ACC112 (cell line): Measurements from ENCODE around the gene DENND11.

Experiments used
- H2AFZ ChIP-seq: fragments of 200-600 bp; sonication (generic); one replicate; pipeline ENCODE4 v1.6.0; 2017; ENCODE audit warnings: antibody characterized with exemption, low read length; ENCODE audit not compliant: unreplicated experiment
- H3K27ac ChIP-seq: fragments of 200-600 bp; sonication (generic); 2 replicates; pipeline ENCODE4 v1.5.1; 2014; ENCODE audit warnings: low read depth, mild to moderate bottlenecking, antibody characterized with exemption, low read length, moderate library complexity
- H3K27me3 ChIP-seq: fragments of 200-600 bp; sonication (generic); 2 replicates; pipeline ENCODE4 v1.6.1; 2014; ENCODE audit warnings: mild to moderate bottlenecking, antibody characterized with exemption, low read length, moderate library complexity, mixed read lengths; ENCODE audit not compliant: insufficient read depth
- H3K36me3 ChIP-seq: fragments of 200-600 bp; sonication (generic); 2 replicates; pipeline ENCODE4 v1.6.1; 2016; ENCODE audit warnings: mild to moderate bottlenecking, antibody characterized with exemption, low read length, moderate library complexity, mixed read lengths; ENCODE audit not compliant: insufficient read depth
- H3K4me1 ChIP-seq: fragments of 200-600 bp; sonication (generic); one replicate; pipeline ENCODE4 v1.6.1; 2016; ENCODE audit warnings: low read length, mixed read lengths; ENCODE audit not compliant: insufficient read depth, unreplicated experiment, control insufficient read depth
- H3K4me3 ChIP-seq: fragments of 200-600 bp; sonication (generic); 2 replicates; pipeline ENCODE4 v1.5.1; 2014; ENCODE audit warnings: mild to moderate bottlenecking, low read depth, low read length
- H3K79me2 ChIP-seq: fragments of 200-600 bp; sonication (generic); one replicate; pipeline ENCODE4 v1.6.0; 2016; ENCODE audit warnings: low read length; ENCODE audit not compliant: control insufficient read depth, unreplicated experiment, insufficient read depth

Gene DENND11

DNA sequence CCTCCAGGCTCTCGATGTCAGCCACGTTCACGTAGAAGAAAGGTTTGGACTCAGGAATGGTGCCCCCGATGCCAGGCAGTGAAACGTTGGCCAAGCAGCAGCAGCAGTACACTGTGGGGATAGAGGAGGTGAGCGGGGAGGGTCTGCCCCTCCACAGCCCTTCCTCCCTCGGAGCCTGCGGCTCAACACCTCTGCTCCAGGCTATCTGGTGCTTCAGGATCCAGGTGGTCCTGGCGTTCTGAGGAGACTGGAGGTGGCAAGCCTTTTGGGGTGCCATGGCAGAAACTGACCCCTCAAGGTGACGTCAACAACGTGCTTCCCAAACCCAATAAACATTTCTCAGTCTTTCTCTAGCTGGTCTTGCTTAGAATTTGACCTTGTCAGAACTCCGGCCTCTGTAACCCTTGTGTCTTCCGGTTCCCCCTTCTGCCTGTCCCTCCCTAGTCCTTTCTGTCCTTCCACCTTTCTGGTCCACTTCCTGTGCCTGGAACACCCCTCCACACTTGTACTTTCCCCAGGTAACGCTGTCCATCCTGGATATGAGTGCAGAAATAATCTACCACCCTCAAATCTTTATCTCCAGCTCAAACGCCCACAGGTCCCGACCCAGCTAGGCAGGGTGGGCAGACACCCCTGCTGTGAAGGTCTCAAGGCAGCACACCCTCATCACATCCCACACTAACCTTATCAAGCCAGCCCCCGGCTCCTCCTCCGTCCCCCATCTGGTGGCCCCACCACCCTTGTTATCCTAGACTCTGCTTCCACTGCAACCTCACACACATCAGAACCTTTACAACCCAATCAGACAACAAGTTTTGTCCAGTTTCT is 36.5 kb downstream of the DENND11 start:
- Histone ChIP-seq H3K4me3 (no peak overlapping the region), H3K27ac (no peak overlapping the region), H2AFZ (no peak overlapping the region), H3K4me1 (peaks cover 7% of the 10 kb centered on the region), H3K27me3 (no peaks in the 10 kb centered on the region), H3K36me3 (peaks cover 3% of the 10 kb centered on the region; the same call in 1 of the 2 replicates), H3K79me2 (no peaks in the 10 kb centered on the region)

DNA sequence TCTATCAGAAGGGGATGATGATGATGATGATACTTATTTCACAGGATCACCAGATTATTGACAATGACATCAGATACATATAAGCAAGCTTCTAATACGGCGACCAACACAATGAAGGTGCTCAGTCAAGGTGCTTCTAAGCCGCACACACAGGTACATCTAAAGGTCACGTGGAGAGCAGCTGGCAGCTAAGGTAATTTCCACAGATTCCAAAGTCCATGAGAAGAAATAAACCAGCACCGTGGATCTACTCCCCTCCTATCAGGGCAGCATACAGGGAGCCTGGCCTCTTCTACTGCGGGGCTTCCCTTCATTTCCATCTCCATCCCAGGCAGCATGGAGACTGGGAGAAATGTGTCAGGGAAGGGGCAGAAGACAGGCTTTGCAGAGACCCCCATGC is 37.5 kb downstream of the DENND11 start:
- Histone ChIP-seq H3K4me1 (peaks cover 7% of the 10 kb centered on the region), H3K27me3 (no peaks in the 10 kb centered on the region)

DNA sequence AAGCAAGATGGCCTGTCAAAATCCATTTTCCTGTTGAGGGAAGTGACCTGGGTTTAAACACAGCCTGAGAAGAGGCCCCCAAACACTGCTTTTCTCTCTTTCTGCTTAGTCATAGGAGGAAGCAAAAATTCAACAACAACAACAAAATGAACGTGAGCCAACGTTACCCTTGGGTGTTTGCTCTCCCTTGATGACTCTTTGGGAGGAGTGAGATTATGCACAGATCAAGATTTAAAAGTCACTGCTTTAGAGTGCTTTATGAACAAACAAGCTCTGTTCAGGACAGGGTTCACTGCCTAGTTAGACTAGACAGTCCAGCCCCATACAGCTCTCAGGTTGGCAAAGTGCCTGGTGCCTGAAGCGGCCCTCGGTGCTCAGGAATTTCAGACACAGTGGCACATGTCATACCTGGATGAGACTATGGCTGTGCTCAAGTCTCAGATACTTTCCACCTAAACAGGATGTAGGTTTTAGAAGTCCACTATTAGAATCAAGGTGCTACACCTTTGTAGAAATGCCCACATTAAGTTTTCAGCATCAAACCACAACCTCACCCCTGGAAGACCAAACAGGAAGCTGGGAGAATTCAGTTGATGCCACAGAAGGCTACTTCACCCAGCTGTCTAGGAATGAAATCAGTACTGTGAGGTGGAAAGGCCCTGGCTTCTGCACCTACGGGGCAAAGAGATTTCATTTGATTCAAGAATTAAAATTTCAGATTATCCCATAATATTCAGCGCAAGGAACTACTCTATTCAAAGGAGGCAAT is 38.7 kb downstream of the DENND11 start:
- H3K4me3 ChIP-seq = no peak overlapping the region
- H3K27ac ChIP-seq = no peak overlapping the region
- no peaks in the 10 kb centered on the region for H3K27me3 ChIP-seq
- H3K79me2 ChIP-seq = no peaks in the 10 kb centered on the region
- H2AFZ ChIP-seq = no peak overlapping the region
- H3K36me3 ChIP-seq = peaks cover 3% of the 10 kb centered on the region; the same call in 1 of the 2 replicates
- H3K4me1 ChIP-seq = peaks cover 7% of the 10 kb centered on the region

More for the DNA sequence above, 37.5 kb downstream of the DENND11 start:
- H3K4me3 ChIP-seq = no peak overlapping the region
- H3K79me2 ChIP-seq = no peaks in the 10 kb centered on the region
- no peak overlapping the region for H2AFZ ChIP-seq
- no peak overlapping the region for H3K27ac ChIP-seq
- H3K36me3 ChIP-seq = peaks cover 3% of the 10 kb centered on the region; the same call in 1 of the 2 replicates

DNA sequence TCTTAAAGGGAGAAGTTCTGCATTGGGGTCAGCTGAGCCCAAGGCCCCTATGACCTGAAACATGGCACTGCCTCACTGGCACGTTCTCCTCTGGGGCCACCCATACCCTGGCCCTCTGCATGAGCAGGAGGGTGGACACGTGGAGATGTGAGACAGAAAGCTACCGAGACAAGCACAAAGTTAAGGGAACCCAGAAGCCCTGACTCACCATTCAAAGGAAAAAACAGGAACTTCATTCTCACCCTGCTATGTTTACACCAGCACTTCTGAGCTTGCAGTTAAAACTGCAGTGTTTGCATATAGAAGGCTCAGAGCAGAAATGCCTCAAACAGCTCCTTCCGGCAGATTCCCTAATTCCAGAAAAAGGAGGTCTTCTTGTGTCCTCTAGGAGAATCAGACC is 41.7 kb downstream of the DENND11 start:
- Histone ChIP-seq H3K79me2 (no peaks in the 10 kb centered on the region), H3K27ac (no peak overlapping the region), H3K4me3 (no peak overlapping the region), H3K27me3 (no peaks in the 10 kb centered on the region), H2AFZ (no peak overlapping the region), H3K36me3 (peaks cover 7% of the 10 kb centered on the region; the same call in 1 of the 2 replicates), H3K4me1 (peaks cover 7% of the 10 kb centered on the region)

DNA sequence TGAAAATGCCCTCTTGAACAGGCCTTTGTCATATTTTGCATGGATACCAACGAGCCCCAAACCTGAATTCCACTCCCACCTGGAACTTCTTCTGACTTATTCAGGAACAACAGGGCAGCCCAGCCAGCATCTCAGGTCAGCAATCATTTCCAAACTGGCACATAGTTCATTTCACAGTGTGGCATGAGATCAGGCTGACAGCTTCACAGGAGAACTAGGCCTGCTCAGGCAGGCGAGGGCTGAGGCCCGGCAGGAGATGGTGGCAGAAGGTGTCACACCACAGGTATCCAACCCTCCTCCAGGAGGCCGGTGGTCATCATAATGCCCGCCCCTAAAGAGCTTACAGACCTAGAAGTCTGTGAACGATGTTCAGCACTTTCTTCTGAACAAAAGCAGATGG is 42.5 kb downstream of the DENND11 start:
- H3K27me3 ChIP-seq = no peaks in the 10 kb centered on the region
- no peak overlapping the region for H3K4me3 ChIP-seq
- no peaks in the 10 kb centered on the region for H3K79me2 ChIP-seq
- H2AFZ ChIP-seq = no peak overlapping the region
- H3K27ac ChIP-seq = no peak overlapping the region
- H3K4me1 ChIP-seq = peaks cover 7% of the 10 kb centered on the region
- H3K36me3 ChIP-seq = peaks cover 7% of the 10 kb centered on the region; the same call in 1 of the 2 replicates

DNA sequence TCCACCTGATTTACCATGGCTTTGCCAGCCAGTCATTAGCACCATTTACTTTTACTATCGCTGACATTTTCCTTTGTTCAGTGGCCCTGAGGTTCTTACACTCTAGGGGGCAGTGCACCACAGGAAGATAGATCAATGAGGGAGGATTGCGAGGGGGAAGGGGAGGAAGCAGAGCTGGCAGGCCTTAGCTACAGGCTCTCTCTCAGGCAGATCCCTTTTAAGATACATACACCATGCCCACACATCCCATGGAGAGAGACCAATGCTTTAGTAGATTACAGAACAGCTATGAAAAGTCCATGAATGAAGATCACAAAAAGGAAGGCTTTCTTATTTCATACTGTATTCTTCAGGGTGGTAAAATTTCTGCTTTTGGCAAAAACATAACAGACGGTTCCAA is 47.4 kb downstream of the DENND11 start:
- Histone ChIP-seq H3K27me3 (no peaks in the 10 kb centered on the region), H2AFZ (no peak overlapping the region), H3K4me3 (no peak overlapping the region), H3K27ac (no peak overlapping the region), H3K36me3 (peaks cover 4% of the 10 kb centered on the region; the same call in 1 of the 2 replicates), H3K4me1 (peaks cover 4% of the 10 kb centered on the region), H3K79me2 (no peaks in the 10 kb centered on the region)

DNA sequence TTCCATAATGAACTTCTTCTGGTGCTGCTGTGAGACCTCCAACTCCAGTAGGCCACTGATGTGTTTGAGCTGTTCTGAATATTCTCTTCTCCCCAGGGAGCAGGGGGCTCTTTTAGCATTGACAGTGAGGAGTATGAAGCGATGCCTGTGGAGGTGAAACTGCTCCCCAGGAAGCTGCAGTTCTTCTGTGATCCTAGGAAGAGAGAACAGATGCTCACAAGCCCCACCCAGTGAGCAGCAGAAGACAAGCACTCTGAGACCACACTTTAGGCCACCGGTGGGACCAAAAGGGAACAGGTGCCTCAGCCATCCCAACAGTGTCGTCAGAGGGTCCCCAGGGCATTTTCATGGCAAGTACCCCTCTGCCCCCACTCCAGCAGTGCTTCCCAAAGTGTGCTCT is 49.3 kb downstream of the DENND11 start:
- Histone ChIP-seq H2AFZ (no peak overlapping the region), H3K4me3 (no peak overlapping the region), H3K27ac (no peak overlapping the region), H3K36me3 (peaks cover 4% of the 10 kb centered on the region; the same call in 1 of the 2 replicates), H3K4me1 (peaks cover 4% of the 10 kb centered on the region), H3K79me2 (no peaks in the 10 kb centered on the region), H3K27me3 (no peaks in the 10 kb centered on the region)
